K562 (cell line): ENCODE data around the gene POLE2.
A peak's percentile ranks its signal among the peaks of the same experiment; 100 is the strongest.

Experiments used
- ZBED1 ChIP-seq: IDR thresholded peaks from 2 replicates; pipeline ENCODE4 v1.6.1; 2014
- TF ChIP-seq, protein P1 (sequence below), 3 experiments: IDR thresholded peaks in 2 of 3; conservative IDR thresholded peaks in 1 of 3; 2 replicates each; pipeline ENCODE4 v1.5.1; 2011 to 2012; ENCODE audit warnings: low read length in 3 of 3, mild to moderate bottlenecking in 3 of 3, control low read depth in 2 of 3, improper control_type of control experiment in 1 of 3, inconsistent platforms in 1 of 3, low read depth in 1 of 3, mixed read lengths in 1 of 3, moderate library complexity in 1 of 3; ENCODE audit not compliant: insufficient read depth in 2 of 3
- TF ChIP-seq, protein P2 (sequence below): sonication (generic); formaldehyde crosslinking; IDR thresholded peaks from 2 replicates; pipeline ENCODE4 v1.8.0; 2022; ENCODE audit warnings: missing genetic modification reagents, mild to moderate bottlenecking, borderline replicate concordance

DNA sequence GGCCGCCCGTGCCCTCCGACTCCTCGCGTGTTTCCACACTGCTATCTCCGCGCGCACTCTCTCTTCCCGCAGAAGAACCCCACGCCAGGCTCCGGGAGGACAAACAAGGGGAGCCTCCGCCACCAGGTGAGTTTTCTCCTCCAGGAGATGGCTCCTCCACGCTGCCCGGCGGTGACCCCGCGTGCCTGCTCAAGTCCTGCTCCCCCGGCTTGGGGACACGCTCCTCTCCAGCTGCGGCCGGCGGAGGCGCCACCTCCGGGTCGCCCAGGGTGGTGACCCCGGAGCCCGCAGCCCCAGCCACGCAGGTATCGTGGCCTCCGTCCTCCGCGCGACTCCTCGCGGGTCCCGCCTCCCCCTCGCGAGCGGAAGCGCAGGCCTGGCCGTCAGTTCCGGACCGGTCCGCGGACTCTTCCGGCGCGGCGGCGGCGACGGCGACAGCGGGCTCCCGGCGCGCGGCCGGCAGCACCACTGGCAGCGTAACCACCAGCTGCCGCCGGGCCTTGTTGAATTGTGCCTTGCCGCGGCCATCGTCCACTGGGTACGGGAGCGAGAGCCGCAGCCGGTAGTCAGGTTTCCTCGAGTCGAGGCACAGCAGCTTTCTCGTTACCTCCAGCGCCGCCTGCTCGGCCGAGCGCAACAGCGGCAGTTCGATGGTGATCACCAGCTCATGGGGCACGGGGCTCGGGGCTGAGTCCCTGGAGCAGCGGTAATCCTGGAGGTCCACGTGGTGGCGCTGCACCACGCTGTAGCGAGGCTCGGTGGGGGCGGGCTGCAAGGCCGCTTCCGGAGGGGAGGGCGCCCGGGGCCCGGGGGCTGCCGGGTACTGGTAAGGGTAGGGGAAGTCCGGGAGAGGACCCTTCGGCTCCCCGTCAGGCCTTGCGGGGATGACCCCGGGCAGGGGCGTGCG lies 54.1 kb downstream of the POLE2 start:
- TF ChIP-seq, protein P1, sequence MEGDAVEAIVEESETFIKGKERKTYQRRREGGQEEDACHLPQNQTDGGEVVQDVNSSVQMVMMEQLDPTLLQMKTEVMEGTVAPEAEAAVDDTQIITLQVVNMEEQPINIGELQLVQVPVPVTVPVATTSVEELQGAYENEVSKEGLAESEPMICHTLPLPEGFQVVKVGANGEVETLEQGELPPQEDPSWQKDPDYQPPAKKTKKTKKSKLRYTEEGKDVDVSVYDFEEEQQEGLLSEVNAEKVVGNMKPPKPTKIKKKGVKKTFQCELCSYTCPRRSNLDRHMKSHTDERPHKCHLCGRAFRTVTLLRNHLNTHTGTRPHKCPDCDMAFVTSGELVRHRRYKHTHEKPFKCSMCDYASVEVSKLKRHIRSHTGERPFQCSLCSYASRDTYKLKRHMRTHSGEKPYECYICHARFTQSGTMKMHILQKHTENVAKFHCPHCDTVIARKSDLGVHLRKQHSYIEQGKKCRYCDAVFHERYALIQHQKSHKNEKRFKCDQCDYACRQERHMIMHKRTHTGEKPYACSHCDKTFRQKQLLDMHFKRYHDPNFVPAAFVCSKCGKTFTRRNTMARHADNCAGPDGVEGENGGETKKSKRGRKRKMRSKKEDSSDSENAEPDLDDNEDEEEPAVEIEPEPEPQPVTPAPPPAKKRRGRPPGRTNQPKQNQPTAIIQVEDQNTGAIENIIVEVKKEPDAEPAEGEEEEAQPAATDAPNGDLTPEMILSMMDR (IDR thresholded peaks at IDR 0.05 in 2 of 3, conservative IDR thresholded peaks at IDR 0.05 in 1 of 3; ENCODE audit: insufficient read depth in 2 of 3, low read depth in 1 of 3, low read length in 3 of 3), result peak; percentile 64 to 84 (median 76); a peak in 5 of 6 replicates
- no peak for TF ChIP-seq ZBED1
- TF ChIP-seq, protein P2, sequence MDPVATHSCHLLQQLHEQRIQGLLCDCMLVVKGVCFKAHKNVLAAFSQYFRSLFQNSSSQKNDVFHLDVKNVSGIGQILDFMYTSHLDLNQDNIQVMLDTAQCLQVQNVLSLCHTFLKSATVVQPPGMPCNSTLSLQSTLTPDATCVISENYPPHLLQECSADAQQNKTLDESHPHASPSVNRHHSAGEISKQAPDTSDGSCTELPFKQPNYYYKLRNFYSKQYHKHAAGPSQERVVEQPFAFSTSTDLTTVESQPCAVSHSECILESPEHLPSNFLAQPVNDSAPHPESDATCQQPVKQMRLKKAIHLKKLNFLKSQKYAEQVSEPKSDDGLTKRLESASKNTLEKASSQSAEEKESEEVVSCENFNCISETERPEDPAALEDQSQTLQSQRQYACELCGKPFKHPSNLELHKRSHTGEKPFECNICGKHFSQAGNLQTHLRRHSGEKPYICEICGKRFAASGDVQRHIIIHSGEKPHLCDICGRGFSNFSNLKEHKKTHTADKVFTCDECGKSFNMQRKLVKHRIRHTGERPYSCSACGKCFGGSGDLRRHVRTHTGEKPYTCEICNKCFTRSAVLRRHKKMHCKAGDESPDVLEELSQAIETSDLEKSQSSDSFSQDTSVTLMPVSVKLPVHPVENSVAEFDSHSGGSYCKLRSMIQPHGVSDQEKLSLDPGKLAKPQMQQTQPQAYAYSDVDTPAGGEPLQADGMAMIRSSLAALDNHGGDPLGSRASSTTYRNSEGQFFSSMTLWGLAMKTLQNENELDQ, result no peak
